ENCODE results near the gene NCOA7. TPM values are rescaled to one million over a fixed set of nuclear protein-coding genes. Genes with fewer than 3 reads are reported as not detected.

NCOA7 gene
- total RNA-seq, 6 experiments from 2014 or later: 27.1 to 29.3 (median 28.6) TPM

GRCh38 chr6:125868252-125868651, 77.5 kb downstream of the NCOA7 start:
- Mint-ChIP-seq H3K27me3 (ENCODE audit: insufficient read depth) (peaks cover 2% of the 10 kb centered on the region; the same call in 1 of the 2 replicates), H3K36me3 (ENCODE audit: low read depth) (0 out of 2 replicates have a peak, but pooled peaks cover 14% of the 10 kb centered on the region), H3K9me3 (no peaks in the 10 kb centered on the region), H3K4me3 (no peak overlapping the region), H3K4me1 (ENCODE audit: low read depth) (peaks cover 44% of the 10 kb centered on the region), H3K27ac (no peak overlapping the region)
- TF ChIP-seq CTCF (IDR thresholded peaks at IDR 0.05): no peak
- DNase-seq: peak; percentile 23

- DNase-seq: no peak
- Mint-ChIP-seq H3K4me3 (no peak overlapping the region), H3K9me3 (no peaks in the 10 kb centered on the region), H3K27ac (no peak overlapping the region; the same call in 1 of the 2 replicates), H3K4me1 (ENCODE audit: low read depth) (peaks cover 50% of the 10 kb centered on the region), H3K27me3 (ENCODE audit: insufficient read depth) (peaks cover 2% of the 10 kb centered on the region; the same call in 1 of the 2 replicates), H3K36me3 (ENCODE audit: low read depth) (0 out of 2 replicates have a peak, but pooled peaks cover 14% of the 10 kb centered on the region)
- TF ChIP-seq CTCF (IDR thresholded peaks at IDR 0.05): no peak
These were observed 78.1 kb downstream of the NCOA7 start for GRCh38 chr6:125868678-125869395.

- Mint-ChIP-seq H3K36me3 (ENCODE audit: low read depth) (0 out of 2 replicates have a peak, but pooled peaks cover 14% of the 10 kb centered on the region), H3K9me3 (no peaks in the 10 kb centered on the region), H3K4me1 (ENCODE audit: low read depth) (peaks cover 50% of the 10 kb centered on the region), H3K27me3 (ENCODE audit: insufficient read depth) (peaks cover 2% of the 10 kb centered on the region; the same call in 1 of the 2 replicates), H3K27ac (no peak overlapping the region; the same call in 1 of the 2 replicates), H3K4me3 (no peak overlapping the region)
- no peak for TF ChIP-seq CTCF (IDR thresholded peaks at IDR 0.05)
- DNase-seq: no peak
These were observed 78.7 kb downstream of the NCOA7 start for GRCh38 chr6:125869427-125869826.

- H3K9me3 Mint-ChIP-seq: no peaks in the 10 kb centered on the region
- no peak for TF ChIP-seq CTCF (IDR thresholded peaks at IDR 0.05)
- H3K4me1 Mint-ChIP-seq (ENCODE audit: low read depth): peaks cover 50% of the 10 kb centered on the region
- H3K27me3 Mint-ChIP-seq (ENCODE audit: insufficient read depth): no peaks in the 10 kb centered on the region
- no peak overlapping the region for H3K27ac Mint-ChIP-seq
- no peak overlapping the region for H3K4me3 Mint-ChIP-seq
- no peak for DNase-seq
- peaks cover 24% of the 10 kb centered on the region for H3K36me3 Mint-ChIP-seq (ENCODE audit: low read depth)
These were observed 80.6 kb downstream of the NCOA7 start for GRCh38 chr6:125871365-125871764.

GRCh38 chr6:125872259-125872921, 81.6 kb downstream of the NCOA7 start:
- H3K4me1 Mint-ChIP-seq (ENCODE audit: low read depth): peaks cover 45% of the 10 kb centered on the region
- no peak for TF ChIP-seq CTCF (IDR thresholded peaks at IDR 0.05)
- peak overlapping the region; percentile 41; the same call in 1 of the 2 replicates for H3K27ac Mint-ChIP-seq
- peak overlapping the region; percentile 7 for H3K4me3 Mint-ChIP-seq
- DNase-seq: peak; percentile 41
- H3K27me3 Mint-ChIP-seq (ENCODE audit: insufficient read depth): no peaks in the 10 kb centered on the region
- H3K9me3 Mint-ChIP-seq: no peaks in the 10 kb centered on the region
- peaks cover 24% of the 10 kb centered on the region for H3K36me3 Mint-ChIP-seq (ENCODE audit: low read depth)

All from HFFc6 (cell line).